HepG2 (cell line): ENCODE measurements around the gene NXN. TPM values are rescaled to one million over a fixed set of nuclear protein-coding genes. Genes with fewer than 3 reads are reported as not detected.

Source experiments
- FOXJ3 ChIP-seq: sonication (generic); formaldehyde crosslinking; IDR thresholded peaks from 2 replicates; pipeline ENCODE4 v1.4.0; 2020; ENCODE audit warnings: missing genetic modification reagents, mild to moderate bottlenecking, borderline replicate concordance
- HNRNPL ChIP-seq: fragments of 200-400 bp; formaldehyde crosslinking; IDR thresholded peaks from 2 replicates; pipeline ENCODE4 v1.6.1; 2017; ENCODE audit warnings: mild to moderate bottlenecking, low read depth, low read length
- MAF1 ChIP-seq: sonication (generic); formaldehyde crosslinking; IDR thresholded peaks from 2 replicates; pipeline ENCODE4 v1.5.0; 2020; ENCODE audit warnings: missing genetic modification reagents, borderline replicate concordance
- MBD4 ChIP-seq: IDR thresholded peaks from 2 replicates; pipeline ENCODE4 v1.6.1; 2012; ENCODE audit warnings: low read length, inconsistent platforms, borderline replicate concordance
- NCOA1 ChIP-seq: sonication (generic); formaldehyde crosslinking; IDR thresholded peaks from 2 replicates; pipeline ENCODE4 v1.9.0; 2021; ENCODE audit warnings: missing genetic modification reagents
- SMARCE1 ChIP-seq: fragments of 450-650 bp; IDR thresholded peaks from 2 replicates; pipeline ENCODE4 v1.6.1; 2017; ENCODE audit warnings: borderline replicate concordance
- THYN1 ChIP-seq: sonication (generic); formaldehyde crosslinking; IDR thresholded peaks from 2 replicates; pipeline ENCODE4 v1.8.1; 2023; ENCODE audit warnings: low read depth, mild to moderate bottlenecking, moderate library complexity, missing genetic modification reagents, borderline replicate concordance
- ZFP36L2 ChIP-seq: sonication (generic); formaldehyde crosslinking; IDR thresholded peaks from 2 replicates; pipeline ENCODE4 v1.4.0; 2020; ENCODE audit warnings: missing genetic modification reagents
- ZNF883 ChIP-seq: sonication (generic); formaldehyde crosslinking; IDR thresholded peaks from 2 replicates; pipeline ENCODE4 v1.5.1; 2020; ENCODE audit warnings: mild to moderate bottlenecking, missing genetic modification reagents; ENCODE audit errors: not compliant biosample characterization
- polyA plus RNA-seq, 8 experiments: library from polyadenylated mRNA; depleted of rRNA in 3 of 8; stranded (reverse) in 7 of 8; unstranded in 1 of 8; fragments of >200 nt; fragmentation: Illumina TruSeq in 4 of 8; extraction: Trizol in 4 of 8; gene quantifications; 2 replicates each; pipeline versions ENCODE4 v1.2.1 to v1.2.3, GENCODE V29; 2011 to 2016; ENCODE audit warnings: low read depth in 4 of 8, missing spikeins in 1 of 8, mixed read lengths in 1 of 8; ENCODE audit not compliant: insufficient read depth in 1 of 8
- total RNA-seq, 5 experiments: library from RNA; depleted of rRNA; stranded (reverse); fragments of >200 nt; fragmentation: Illumina TruSeq; extraction: Trizol; gene quantifications; 2 replicates each; pipeline ENCODE4 v1.2.3, GENCODE V29; 2016; ENCODE audit warnings: low read depth in 1 of 5
- TF ChIP-seq, protein P1 (sequence below): sonication (generic); formaldehyde crosslinking; IDR thresholded peaks from 2 replicates; pipeline ENCODE4 v1.4.0; 2020; ENCODE audit warnings: mild to moderate bottlenecking, missing genetic modification reagents
- TF ChIP-seq, protein P2 (sequence below), 2 experiments: fragments of 450-650 bp in 1 of 2; sonication (generic) in 1 of 2; formaldehyde crosslinking in 1 of 2; IDR thresholded peaks; 2 replicates each; pipeline versions ENCODE4 v1.6.1 to v1.8.0; 2016 to 2022; ENCODE audit warnings: antibody characterized with exemption in 1 of 2, mild to moderate bottlenecking in 1 of 2, missing genetic modification reagents in 1 of 2
- TF ChIP-seq, protein P3 (sequence below): sonication (generic); formaldehyde crosslinking; IDR thresholded peaks from one replicate; pipeline ENCODE4 v1.5.1; 2020; ENCODE audit warnings: mild to moderate bottlenecking, missing genetic modification reagents; ENCODE audit errors: not compliant biosample characterization

NXN gene
- total and polyA plus RNA-seq, 2 of the 13 experiments (the other 11 are each of a cell fraction or from before 2014, with no cell fraction given): 22.2 to 24.3 TPM

DNA sequence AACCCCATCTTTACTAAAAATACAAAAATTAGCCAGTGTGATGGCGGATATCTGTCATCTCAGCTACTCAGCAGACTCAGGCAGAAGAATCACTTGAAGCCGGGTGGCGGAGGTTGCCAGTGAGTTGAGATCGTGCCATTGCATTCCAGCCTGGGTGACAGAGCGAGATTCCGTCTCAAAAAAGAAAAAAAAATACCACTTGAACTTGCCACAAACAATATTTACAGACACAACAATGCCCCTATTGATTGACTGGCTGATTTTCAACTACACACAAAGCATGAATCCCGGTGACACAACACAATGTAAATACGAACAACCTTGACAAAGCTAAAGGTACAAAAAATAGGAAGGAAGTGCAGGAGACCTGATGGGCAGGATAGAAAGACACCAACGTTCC, 49.3 kb downstream of the NXN start (continued):
- TF ChIP-seq, protein P1, sequence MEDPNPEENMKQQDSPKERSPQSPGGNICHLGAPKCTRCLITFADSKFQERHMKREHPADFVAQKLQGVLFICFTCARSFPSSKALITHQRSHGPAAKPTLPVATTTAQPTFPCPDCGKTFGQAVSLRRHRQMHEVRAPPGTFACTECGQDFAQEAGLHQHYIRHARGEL: no peak
- TF ChIP-seq, protein P2, sequence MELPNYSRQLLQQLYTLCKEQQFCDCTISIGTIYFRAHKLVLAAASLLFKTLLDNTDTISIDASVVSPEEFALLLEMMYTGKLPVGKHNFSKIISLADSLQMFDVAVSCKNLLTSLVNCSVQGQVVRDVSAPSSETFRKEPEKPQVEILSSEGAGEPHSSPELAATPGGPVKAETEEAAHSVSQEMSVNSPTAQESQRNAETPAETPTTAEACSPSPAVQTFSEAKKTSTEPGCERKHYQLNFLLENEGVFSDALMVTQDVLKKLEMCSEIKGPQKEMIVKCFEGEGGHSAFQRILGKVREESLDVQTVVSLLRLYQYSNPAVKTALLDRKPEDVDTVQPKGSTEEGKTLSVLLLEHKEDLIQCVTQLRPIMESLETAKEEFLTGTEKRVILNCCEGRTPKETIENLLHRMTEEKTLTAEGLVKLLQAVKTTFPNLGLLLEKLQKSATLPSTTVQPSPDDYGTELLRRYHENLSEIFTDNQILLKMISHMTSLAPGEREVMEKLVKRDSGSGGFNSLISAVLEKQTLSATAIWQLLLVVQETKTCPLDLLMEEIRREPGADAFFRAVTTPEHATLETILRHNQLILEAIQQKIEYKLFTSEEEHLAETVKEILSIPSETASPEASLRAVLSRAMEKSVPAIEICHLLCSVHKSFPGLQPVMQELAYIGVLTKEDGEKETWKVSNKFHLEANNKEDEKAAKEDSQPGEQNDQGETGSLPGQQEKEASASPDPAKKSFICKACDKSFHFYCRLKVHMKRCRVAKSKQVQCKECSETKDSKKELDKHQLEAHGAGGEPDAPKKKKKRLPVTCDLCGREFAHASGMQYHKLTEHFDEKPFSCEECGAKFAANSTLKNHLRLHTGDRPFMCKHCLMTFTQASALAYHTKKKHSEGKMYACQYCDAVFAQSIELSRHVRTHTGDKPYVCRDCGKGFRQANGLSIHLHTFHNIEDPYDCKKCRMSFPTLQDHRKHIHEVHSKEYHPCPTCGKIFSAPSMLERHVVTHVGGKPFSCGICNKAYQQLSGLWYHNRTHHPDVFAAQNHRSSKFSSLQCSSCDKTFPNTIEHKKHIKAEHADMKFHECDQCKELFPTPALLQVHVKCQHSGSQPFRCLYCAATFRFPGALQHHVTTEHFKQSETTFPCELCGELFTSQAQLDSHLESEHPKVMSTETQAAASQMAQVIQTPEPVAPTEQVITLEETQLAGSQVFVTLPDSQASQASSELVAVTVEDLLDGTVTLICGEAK (IDR thresholded peaks at IDR 0.05): no peak
- TF ChIP-seq, protein P2 (CRISPR knock-in tag; IDR thresholded peaks at IDR 0.05): peak; percentile 44; the same call in 1 of the 2 replicates
- TF ChIP-seq THYN1 (CRISPR knock-in tag) (no peak), FOXJ3 (peak; percentile 96), MBD4 (peak; percentile 95), NCOA1 (CRISPR knock-in tag) (0 out of 2 replicates have a peak, but pooled peaks have one; percentile 30), ZFP36L2 (CRISPR knock-in tag) (no peak), ZNF883 (CRISPR knock-in tag) (no peak), SMARCE1 (no peak), HNRNPL (no peak), MAF1 (no peak)
- TF ChIP-seq, protein P3, sequence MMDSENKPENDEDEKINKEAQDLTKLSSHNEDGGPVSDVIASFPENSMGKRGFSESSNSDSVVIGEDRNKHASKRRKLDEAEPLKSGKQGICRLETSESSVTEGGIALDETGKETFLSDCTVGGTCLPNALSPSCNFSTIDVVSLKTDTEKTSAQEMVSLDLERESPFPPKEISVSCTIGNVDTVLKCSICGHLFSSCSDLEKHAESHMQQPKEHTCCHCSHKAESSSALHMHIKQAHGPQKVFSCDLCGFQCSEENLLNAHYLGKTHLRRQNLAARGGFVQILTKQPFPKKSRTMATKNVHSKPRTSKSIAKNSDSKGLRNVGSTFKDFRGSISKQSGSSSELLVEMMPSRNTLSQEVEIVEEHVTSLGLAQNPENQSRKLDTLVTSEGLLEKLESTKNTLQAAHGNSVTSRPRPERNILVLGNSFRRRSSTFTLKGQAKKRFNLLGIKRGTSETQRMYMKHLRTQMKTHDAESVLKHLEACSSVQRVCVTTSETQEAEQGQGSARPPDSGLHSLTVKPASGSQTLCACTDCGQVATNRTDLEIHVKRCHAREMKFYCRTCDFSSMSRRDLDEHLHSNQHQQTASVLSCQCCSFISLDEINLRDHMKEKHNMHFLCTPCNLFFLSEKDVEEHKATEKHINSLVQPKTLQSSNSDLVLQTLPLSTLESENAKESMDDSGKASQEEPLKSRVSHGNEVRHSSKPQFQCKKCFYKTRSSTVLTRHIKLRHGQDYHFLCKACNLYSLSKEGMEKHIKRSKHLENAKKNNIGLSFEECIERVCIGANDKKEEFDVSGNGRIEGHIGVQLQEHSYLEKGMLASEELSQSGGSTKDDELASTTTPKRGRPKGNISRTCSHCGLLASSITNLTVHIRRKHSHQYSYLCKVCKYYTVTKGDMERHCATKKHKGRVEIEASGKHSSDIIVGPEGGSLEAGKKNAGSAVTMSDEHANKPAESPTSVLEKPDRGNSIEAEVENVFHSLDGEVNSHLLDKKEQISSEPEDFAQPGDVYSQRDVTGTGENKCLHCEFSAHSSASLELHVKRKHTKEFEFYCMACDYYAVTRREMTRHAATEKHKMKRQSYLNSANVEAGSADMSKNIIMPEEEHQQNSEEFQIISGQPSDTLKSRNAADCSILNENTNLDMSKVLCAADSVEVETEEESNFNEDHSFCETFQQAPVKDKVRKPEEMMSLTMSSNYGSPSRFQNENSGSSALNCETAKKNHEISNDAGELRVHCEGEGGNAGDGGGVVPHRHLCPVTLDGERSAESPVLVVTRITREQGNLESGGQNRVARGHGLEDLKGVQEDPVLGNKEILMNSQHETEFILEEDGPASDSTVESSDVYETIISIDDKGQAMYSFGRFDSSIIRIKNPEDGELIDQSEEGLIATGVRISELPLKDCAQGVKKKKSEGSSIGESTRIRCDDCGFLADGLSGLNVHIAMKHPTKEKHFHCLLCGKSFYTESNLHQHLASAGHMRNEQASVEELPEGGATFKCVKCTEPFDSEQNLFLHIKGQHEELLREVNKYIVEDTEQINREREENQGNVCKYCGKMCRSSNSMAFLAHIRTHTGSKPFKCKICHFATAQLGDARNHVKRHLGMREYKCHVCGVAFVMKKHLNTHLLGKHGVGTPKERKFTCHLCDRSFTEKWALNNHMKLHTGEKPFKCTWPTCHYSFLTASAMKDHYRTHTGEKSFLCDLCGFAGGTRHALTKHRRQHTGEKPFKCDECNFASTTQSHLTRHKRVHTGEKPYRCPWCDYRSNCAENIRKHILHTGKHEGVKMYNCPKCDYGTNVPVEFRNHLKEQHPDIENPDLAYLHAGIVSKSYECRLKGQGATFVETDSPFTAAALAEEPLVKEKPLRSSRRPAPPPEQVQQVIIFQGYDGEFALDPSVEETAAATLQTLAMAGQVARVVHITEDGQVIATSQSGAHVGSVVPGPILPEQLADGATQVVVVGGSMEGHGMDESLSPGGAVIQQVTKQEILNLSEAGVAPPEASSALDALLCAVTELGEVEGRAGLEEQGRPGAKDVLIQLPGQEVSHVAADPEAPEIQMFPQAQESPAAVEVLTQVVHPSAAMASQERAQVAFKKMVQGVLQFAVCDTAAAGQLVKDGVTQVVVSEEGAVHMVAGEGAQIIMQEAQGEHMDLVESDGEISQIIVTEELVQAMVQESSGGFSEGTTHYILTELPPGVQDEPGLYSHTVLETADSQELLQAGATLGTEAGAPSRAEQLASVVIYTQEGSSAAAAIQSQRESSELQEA: no peak
